MM.1S (cell line): ENCODE results near the gene CCL5.
A peak's percentile ranks its signal among the peaks of the same experiment; 100 is the strongest.

Experiments
- DNase-seq: peaks from one replicate; pipeline ENCODE4 v3.0.0-alpha.2; 2015
- H2AFZ ChIP-seq: fragments of 300-600 bp; sonication (generic); 2 replicates; pipeline ENCODE4 v1.6.0; 2016; ENCODE audit warnings: antibody characterized with exemption, low read length
- H3F3A ChIP-seq: fragments of 300-600 bp; sonication (generic); 2 replicates; pipeline ENCODE4 v1.6.1; 2016; ENCODE audit warnings: mild to moderate bottlenecking, antibody characterized with exemption, low read length, moderate library complexity, mixed read lengths; ENCODE audit not compliant: insufficient read depth
- H3K27ac ChIP-seq: fragments of 300-600 bp; sonication (generic); 2 replicates; pipeline ENCODE4 v1.5.1; 2016; ENCODE audit warnings: mild to moderate bottlenecking, low read length
- H3K27me3 ChIP-seq: fragments of 300-600 bp; sonication (generic); replicated peaks from 2 replicates; pipeline ENCODE4 v1.6.0; 2016; ENCODE audit warnings: low read length; ENCODE audit not compliant: insufficient read depth
- H3K36me3 ChIP-seq: fragments of 300-600 bp; sonication (generic); replicated peaks from 2 replicates; pipeline ENCODE4 v1.6.1; 2016; ENCODE audit warnings: mild to moderate bottlenecking, low read length, mixed read lengths; ENCODE audit not compliant: insufficient read depth
- H3K4me1 ChIP-seq: fragments of 300-600 bp; sonication (generic); 2 replicates; pipeline ENCODE4 v1.6.1; 2016; ENCODE audit warnings: low read length, mixed read lengths
- H3K4me2 ChIP-seq: fragments of 300-600 bp; sonication (generic); 2 replicates; pipeline ENCODE4 v1.6.0; 2016; ENCODE audit warnings: low read depth, low read length
- H3K4me3 ChIP-seq: fragments of 300-600 bp; sonication (generic); 2 replicates; pipeline ENCODE4 v1.5.1; 2016; ENCODE audit warnings: low read length, mixed read lengths
- H3K79me2 ChIP-seq: fragments of 300-600 bp; sonication (generic); 2 replicates; pipeline ENCODE4 v1.6.1; 2016; ENCODE audit warnings: mixed run types, low read length, mixed read lengths
- H3K9ac ChIP-seq: fragments of 300-600 bp; sonication (generic); 2 replicates; pipeline ENCODE4 v1.6.1; 2016; ENCODE audit warnings: low read length, mixed read lengths
- H3K9me2 ChIP-seq: fragments of 300-600 bp; sonication (generic); replicated peaks from 2 replicates; pipeline ENCODE4 v1.6.1; 2016; ENCODE audit warnings: mild to moderate bottlenecking, low read length, mixed read lengths; ENCODE audit not compliant: insufficient read depth
- H3K9me3 ChIP-seq: fragments of 300-600 bp; sonication (generic); replicated peaks from 2 replicates; pipeline ENCODE4 v1.6.1; 2016; ENCODE audit warnings: mild to moderate bottlenecking, low read length, mixed read lengths; ENCODE audit not compliant: insufficient read depth
- H4K20me1 ChIP-seq: fragments of 300-600 bp; sonication (generic); 2 replicates; pipeline ENCODE4 v1.6.1; 2016; ENCODE audit warnings: mild to moderate bottlenecking, low read length, moderate library complexity, mixed read lengths; ENCODE audit not compliant: insufficient read depth
- EZH2 ChIP-seq: fragments of 300-600 bp; sonication (generic); optimal IDR thresholded peaks from 2 replicates; pipeline ENCODE3; 2017; ENCODE audit warnings: low read depth, mild to moderate bottlenecking, antibody characterized with exemption, low read length, mixed read lengths
- EZH2phosphoT487 ChIP-seq: fragments of 300-600 bp; sonication (generic); IDR thresholded peaks from 2 replicates; pipeline ENCODE4 v1.6.1; 2018; ENCODE audit warnings: antibody characterized with exemption, low read length
- TF ChIP-seq, protein P1 (sequence below): fragments of 300-600 bp; sonication (generic); IDR thresholded peaks from 2 replicates; pipeline ENCODE4 v1.5.1; 2016; ENCODE audit warnings: antibody characterized with exemption, low read length, mixed read lengths

Gene CCL5

GRCh38 chr17:35877345-35878029, 2.7 kb downstream of the CCL5 start:
- Histone ChIP-seq H3K4me1 (peaks cover 37% of the 10 kb centered on the region), H3K27me3 (no peaks in the 10 kb centered on the region; the same call in 1 of the 2 replicates), H3K79me2 (no peaks in the 10 kb centered on the region), H2AFZ (no peak overlapping the region), H3K4me2 (no peak overlapping the region), H3K9me2 (no peaks in the 10 kb centered on the region), H3K9ac (no peak overlapping the region), H3K4me3 (no peak overlapping the region), H3K27ac (no peak overlapping the region), H3F3A (peaks cover 28% of the 10 kb centered on the region), H3K9me3 (no peaks in the 10 kb centered on the region), H4K20me1 (no peaks in the 10 kb centered on the region), H3K36me3 (no peaks in the 10 kb centered on the region)
- TF ChIP-seq EZH2: no peak
- TF ChIP-seq, protein P1, sequence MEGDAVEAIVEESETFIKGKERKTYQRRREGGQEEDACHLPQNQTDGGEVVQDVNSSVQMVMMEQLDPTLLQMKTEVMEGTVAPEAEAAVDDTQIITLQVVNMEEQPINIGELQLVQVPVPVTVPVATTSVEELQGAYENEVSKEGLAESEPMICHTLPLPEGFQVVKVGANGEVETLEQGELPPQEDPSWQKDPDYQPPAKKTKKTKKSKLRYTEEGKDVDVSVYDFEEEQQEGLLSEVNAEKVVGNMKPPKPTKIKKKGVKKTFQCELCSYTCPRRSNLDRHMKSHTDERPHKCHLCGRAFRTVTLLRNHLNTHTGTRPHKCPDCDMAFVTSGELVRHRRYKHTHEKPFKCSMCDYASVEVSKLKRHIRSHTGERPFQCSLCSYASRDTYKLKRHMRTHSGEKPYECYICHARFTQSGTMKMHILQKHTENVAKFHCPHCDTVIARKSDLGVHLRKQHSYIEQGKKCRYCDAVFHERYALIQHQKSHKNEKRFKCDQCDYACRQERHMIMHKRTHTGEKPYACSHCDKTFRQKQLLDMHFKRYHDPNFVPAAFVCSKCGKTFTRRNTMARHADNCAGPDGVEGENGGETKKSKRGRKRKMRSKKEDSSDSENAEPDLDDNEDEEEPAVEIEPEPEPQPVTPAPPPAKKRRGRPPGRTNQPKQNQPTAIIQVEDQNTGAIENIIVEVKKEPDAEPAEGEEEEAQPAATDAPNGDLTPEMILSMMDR: no peak
- TF ChIP-seq EZH2phosphoT487: no peak
- no peak for DNase-seq

DNA sequence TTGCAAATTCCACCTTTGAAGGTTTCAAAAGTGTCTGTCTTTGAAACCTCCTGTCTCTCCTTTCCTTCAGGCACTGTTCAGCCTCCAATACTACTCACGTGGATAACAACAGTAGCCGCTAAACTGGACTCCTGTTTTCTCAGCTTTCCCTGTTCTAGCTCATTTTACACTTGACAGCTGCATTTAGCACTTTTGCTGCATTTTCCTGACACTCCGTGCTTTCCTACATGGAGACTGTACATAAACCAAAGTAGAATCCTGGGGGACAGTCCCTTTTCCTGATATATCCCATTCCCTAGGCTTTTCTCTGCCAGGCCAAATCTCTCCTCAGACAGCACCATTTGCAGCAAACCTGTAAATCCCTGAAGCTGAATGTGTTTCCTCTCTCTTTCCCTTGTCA, 3.6 kb downstream of the CCL5 start:
- Histone ChIP-seq H3K9ac (no peak overlapping the region), H3K4me1 (peaks cover 37% of the 10 kb centered on the region)

DNA sequence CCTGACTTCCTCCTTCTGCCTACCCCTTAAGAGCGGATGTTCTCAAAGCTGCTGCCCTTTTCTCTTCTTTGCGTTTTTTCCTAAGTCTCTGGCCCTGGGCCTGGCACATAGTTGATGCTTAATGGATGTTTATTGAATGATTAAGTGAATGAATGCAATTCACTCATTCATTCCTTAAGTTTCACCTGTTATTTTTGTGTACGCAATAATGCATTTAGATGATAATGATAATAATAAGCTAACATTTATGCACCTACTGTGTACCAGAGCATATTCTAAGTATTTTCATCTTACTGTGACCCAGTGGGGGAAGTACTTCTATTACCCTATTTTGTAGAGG, 4.4 kb downstream of the CCL5 start:
- peak overlapping the region; percentile 27 for H3K4me2 ChIP-seq

More for the DNA sequence above, 3.6 kb downstream of the CCL5 start:
- TF ChIP-seq EZH2phosphoT487 (no peak), EZH2 (no peak)
- TF ChIP-seq, protein P1: no peak
- Histone ChIP-seq H3K79me2 (no peaks in the 10 kb centered on the region), H3K9me2 (no peaks in the 10 kb centered on the region), H4K20me1 (no peaks in the 10 kb centered on the region), H3K4me2 (no peak overlapping the region), H3K27ac (no peak overlapping the region), H3K4me3 (no peak overlapping the region), H2AFZ (no peak overlapping the region), H3K36me3 (no peaks in the 10 kb centered on the region), H3K9me3 (no peaks in the 10 kb centered on the region), H3F3A (peaks cover 28% of the 10 kb centered on the region), H3K27me3 (no peaks in the 10 kb centered on the region; the same call in 1 of the 2 replicates)
- no peak for DNase-seq

More for the DNA sequence above, 4.4 kb downstream of the CCL5 start:
- H3K9me3 ChIP-seq: no peaks in the 10 kb centered on the region
- H3K27me3 ChIP-seq: no peaks in the 10 kb centered on the region
- TF ChIP-seq EZH2: no peak
- TF ChIP-seq EZH2phosphoT487: no peak
- TF ChIP-seq, protein P1: no peak
- H3K4me3 ChIP-seq: no peak overlapping the region
- H4K20me1 ChIP-seq: no peaks in the 10 kb centered on the region
- H3K9me2 ChIP-seq: no peaks in the 10 kb centered on the region
- no peaks in the 10 kb centered on the region for H3K79me2 ChIP-seq
- no peak for DNase-seq
- peaks cover 31% of the 10 kb centered on the region for H3K4me1 ChIP-seq
- H3K36me3 ChIP-seq: no peaks in the 10 kb centered on the region
- peak overlapping the region; percentile 25; the same call in 1 of the 2 replicates for H3K27ac ChIP-seq
- peaks cover 26% of the 10 kb centered on the region for H3F3A ChIP-seq
- H3K9ac ChIP-seq: no peak overlapping the region
- H2AFZ ChIP-seq: no peak overlapping the region
